Measurements from ENCODE around the gene OR51E1. TPM values are rescaled to one million over a fixed set of nuclear protein-coding genes. Genes with fewer than 3 reads are reported as not detected.

OR51E1 gene
- total and polyA plus RNA-seq, 7 experiments from 2014 or later, result not detected

- no peaks in the 10 kb centered on the region for H3K36me3 ChIP-seq (ENCODE audit: control insufficient read depth in 2 of 3, insufficient read depth in 3 of 3, low read length in 3 of 3)
- intact Hi-C loops (cut with micrococcal nuclease), result no loop called here
These were observed 60.4 kb downstream of the OR51E1 start, which contains the start of gene MMP26 for GRCh38 chr11:4704054-4704789. Gene MMP26, plus strand, starts transcription at chr11:4704784.

DNA sequence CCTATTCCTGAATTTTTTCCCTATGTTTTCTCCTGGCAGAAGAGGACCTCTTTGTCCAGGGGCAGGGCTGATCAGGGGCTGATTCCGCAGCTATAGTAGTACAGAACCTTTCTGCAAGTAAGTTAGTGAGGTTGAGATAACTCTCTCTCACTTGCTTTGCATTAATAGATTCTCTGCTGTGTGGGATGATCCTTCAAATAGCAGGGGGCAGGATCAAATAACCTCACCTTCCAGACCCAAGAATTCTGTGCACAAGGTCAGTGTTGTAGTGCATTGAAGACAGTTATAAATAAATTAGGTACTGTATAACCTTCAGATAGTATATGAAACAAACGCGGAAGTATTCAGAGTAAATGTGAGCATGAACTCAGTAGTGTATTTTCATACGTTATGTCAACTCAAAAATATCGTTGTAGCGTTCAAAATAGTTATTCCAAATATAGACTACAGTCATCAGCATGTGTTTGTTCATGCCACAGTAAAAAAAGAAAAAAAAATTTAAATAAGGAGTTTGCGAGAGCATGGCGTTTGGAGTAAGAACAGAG lies 61.1 kb downstream of the OR51E1 start:
- no peak overlapping the region for H3K27ac Mint-ChIP-seq
- H3K4me3 ChIP-seq (ENCODE audit: low read length), result no peak overlapping the region
- peaks cover 0 to under 1% (median 0%) of the 10 kb centered on the region in 7 donors for H3K4me1 Mint-ChIP-seq
- no peaks in the 10 kb centered on the region for H3K4me1 ChIP-seq (ENCODE audit: control insufficient read depth in 2 of 2, insufficient read depth in 2 of 2, low read length in 2 of 2)
- peaks cover 15 to 32% (median 18%) of the 10 kb centered on the region in 5 donors for H3K27me3 Mint-ChIP-seq
- no peaks in the 10 kb centered on the region for H3K9me3 ChIP-seq (ENCODE audit: control insufficient read depth in 2 of 3, low read length in 3 of 3)
- no peaks in the 10 kb centered on the region for H3K36me3 Mint-ChIP-seq
- no peak overlapping the region for H3K27ac ChIP-seq (ENCODE audit: low read depth, low read length)
- H3K4me3 Mint-ChIP-seq, result no peak overlapping the region
- CTCF ChIA-PET, result no interaction called here
- no peaks in the 10 kb centered on the region for H3K36me3 ChIP-seq (ENCODE audit: control insufficient read depth in 2 of 3, insufficient read depth in 3 of 3, low read length in 3 of 3)
- H3K9me3 Mint-ChIP-seq, result no peaks in the 10 kb centered on the region
- POLR2A ChIA-PET, result no interaction called here
- intact Hi-C loops (cut with micrococcal nuclease), result no loop called here
- no peak for ATAC-seq
- peaks cover 0 to 4% of the 10 kb centered on the region in 2 donors for H3K27me3 ChIP-seq (ENCODE audit: control insufficient read depth in 2 of 2, insufficient read depth in 2 of 2, low read length in 2 of 2)
- no peak for DNase-seq

More at GRCh38 chr11:4704054-4704789, 60.4 kb downstream of the OR51E1 start, which contains the start of gene MMP26:
- no peak for ATAC-seq
- ChIA-PET POLR2A (no interaction called here), CTCF (no interaction called here)
- H3K9me3 ChIP-seq (ENCODE audit: control insufficient read depth in 2 of 3, low read length in 3 of 3), result no peaks in the 10 kb centered on the region
- Mint-ChIP-seq H3K4me3 (no peak within 1 kb of the TSS), H3K27me3 (peaks cover 11 to 28% (median 12%) of the 10 kb centered on the region in 5 donors), H3K4me1 (peaks cover 0 to 4% (median 0%) of the 10 kb centered on the region in 7 donors), H3K36me3 (no peaks in the 10 kb centered on the region), H3K9me3 (no peaks in the 10 kb centered on the region), H3K27ac (no peak within 1 kb of the TSS)
- H3K27me3 ChIP-seq (ENCODE audit: control insufficient read depth in 2 of 2, insufficient read depth in 2 of 2, low read length in 2 of 2), result peaks cover 0 to 4% of the 10 kb centered on the region in 2 donors
- H3K27ac ChIP-seq (ENCODE audit: low read depth, low read length), result no peak within 1 kb of the TSS
- H3K4me3 ChIP-seq (ENCODE audit: low read length), result no peak within 1 kb of the TSS
- DNase-seq, result no peak
- H3K4me1 ChIP-seq (ENCODE audit: control insufficient read depth in 2 of 2, insufficient read depth in 2 of 2, low read length in 2 of 2), result no peaks in the 10 kb centered on the region

Other genes with a start within 250 kb of the OR51E1 start
- 1 to 10 TPM in 1 of 5 experiments, not detected in 4; 1.4 TPM for gene OR52K2, start 194.7 kb upstream of the OR51E1 start, total RNA-seq
- gene OR52K2, start 194.7 kb upstream of the OR51E1 start, polyA plus RNA-seq, result not detected
- under 1 TPM in 2 of 5 experiments, not detected in 3; 0.29 to 0.39 TPM for gene OR52K1, start 161.3 kb upstream of the OR51E1 start, total RNA-seq
- gene OR52K1, start 161.3 kb upstream of the OR51E1 start, polyA plus RNA-seq, result not detected
- gene OR52M1, start 98.8 kb upstream of the OR51E1 start, total RNA-seq, result not detected
- not detected for gene OR52M1, start 98.8 kb upstream of the OR51E1 start, polyA plus RNA-seq
- gene OR52I2, start 62.2 kb upstream of the OR51E1 start, total RNA-seq, result not detected
- gene OR52I2, start 62.2 kb upstream of the OR51E1 start, polyA plus RNA-seq, result not detected
- not detected for gene OR52I1, start 49.9 kb upstream of the OR51E1 start, total RNA-seq
- gene OR52I1, start 49.9 kb upstream of the OR51E1 start, polyA plus RNA-seq, result under 1 TPM in 1 of 2 donors, not detected in 1; 0.07 TPM
- gene TRIM68, start 35.8 kb upstream of the OR51E1 start, total RNA-seq, result 10 to 100 TPM in 3 of 5 experiments, 1 to 10 TPM in 2; 3.8 to 29.5 (median 12.4) TPM
- gene TRIM68, start 35.8 kb upstream of the OR51E1 start, polyA plus RNA-seq, result 10 to 100 TPM; 13.0 to 19.3 TPM
- gene OR51D1, start 6.5 kb upstream of the OR51E1 start, total RNA-seq, result not detected
- not detected for gene OR51D1, start 6.5 kb upstream of the OR51E1 start, polyA plus RNA-seq
- gene OR51E2, start 53.9 kb downstream of the OR51E1 start, total RNA-seq, result not detected
- not detected for gene OR51E2, start 53.9 kb downstream of the OR51E1 start, polyA plus RNA-seq
- gene MMP26, start 60.8 kb downstream of the OR51E1 start, total RNA-seq, result not detected
- not detected for gene MMP26, start 60.8 kb downstream of the OR51E1 start, polyA plus RNA-seq
- gene OR51F1, start 126.0 kb downstream of the OR51E1 start, total RNA-seq, result not detected
- not detected for gene OR51F1, start 126.0 kb downstream of the OR51E1 start, polyA plus RNA-seq
- gene OR52R1, start 160.4 kb downstream of the OR51E1 start, total RNA-seq, result not detected
- not detected for gene OR52R1, start 160.4 kb downstream of the OR51E1 start, polyA plus RNA-seq
- not detected for gene OR51F2, start 177.3 kb downstream of the OR51E1 start, total RNA-seq
- gene OR51F2, start 177.3 kb downstream of the OR51E1 start, polyA plus RNA-seq, result not detected
- not detected for gene OR51S1, start 205.2 kb downstream of the OR51E1 start, total RNA-seq
- not detected for gene OR51S1, start 205.2 kb downstream of the OR51E1 start, polyA plus RNA-seq
- not detected for gene OR51T1, start 237.9 kb downstream of the OR51E1 start, total RNA-seq
- not detected for gene OR51T1, start 237.9 kb downstream of the OR51E1 start, polyA plus RNA-seq